Renal pelvis (tissue), 4 donors: Measurements from ENCODE around the gene DPEP2NB. TPM values are rescaled to one million over a fixed set of nuclear protein-coding genes. Genes with fewer than 3 reads are reported as not detected.
A peak's percentile ranks its signal among the peaks of the same experiment; 100 is the strongest.
"Not testable (repeated sequence)": the region's sequence is repeated elsewhere in the genome, so short reads cannot be mapped to it uniquely, and the experiment has no call there.

ENCODE experiments used
- DNase-seq: peaks from one replicate; pipeline ENCODE4 v3.0.0-alpha.2; 2013
- polyA plus RNA-seq, 3 donors: library from polyadenylated mRNA; unstranded; fragments of 120-200 nt; gene quantifications; one replicate each; pipeline ENCODE4 v1.2.1, GENCODE V29; 2013; ENCODE audit not compliant: insufficient read length in 3 of 3

DPEP2NB gene
- polyA plus RNA-seq, 3 donors = not detected

- DNase-seq = no peak
These were observed 3.5 kb upstream of the DPEP2NB start for GRCh38 chr16:68019167-68019680.

GRCh38 chr16:68013440-68013839 lies 2.3 kb downstream of the DPEP2NB start:
- no peak for DNase-seq

GRCh38 chr16:68009872-68010271 lies 5.8 kb downstream of the DPEP2NB start:
- DNase-seq = not testable (repeated sequence)

- no peak for DNase-seq
These were observed 6.5 kb downstream of the DPEP2NB start for GRCh38 chr16:68009157-68009735.

- no peak for DNase-seq
These were observed 9.9 kb downstream of the DPEP2NB start for GRCh38 chr16:68005786-68006286.

GRCh38 chr16:68005211-68005610 lies 10.5 kb downstream of the DPEP2NB start:
- no peak for DNase-seq

GRCh38 chr16:68003031-68003430 lies 12.7 kb downstream of the DPEP2NB start:
- DNase-seq = no peak

- no peak for DNase-seq
These were observed 15.3 kb downstream of the DPEP2NB start for GRCh38 chr16:68000450-68000849.

- no peak for DNase-seq
These were observed 15.7 kb downstream of the DPEP2NB start for GRCh38 chr16:67999985-68000384.

- not testable (repeated sequence) for DNase-seq
These were observed 16.7 kb downstream of the DPEP2NB start, which contains the start of gene DPEP2 for GRCh38 chr16:67998779-67999688. TSS of gene DPEP2 (minus strand) at chr16:67999484. CDS start at chr16:67993212, 6,272 bp downstream.

GRCh38 chr16:67998231-67998778 lies 17.4 kb downstream of the DPEP2NB start:
- DNase-seq = not testable (repeated sequence)

- DNase-seq = no peak
These were observed 19.0 kb downstream of the DPEP2NB start for GRCh38 chr16:67996666-67997065.

GRCh38 chr16:67995423-67995822 lies 20.3 kb downstream of the DPEP2NB start:
- DNase-seq = no peak

- DNase-seq = not testable (repeated sequence)
These were observed 21.7 kb downstream of the DPEP2NB start for GRCh38 chr16:67994040-67994408.

- DNase-seq = peak; percentile 58
These were observed 22.3 kb downstream of the DPEP2NB start for GRCh38 chr16:67993207-67994039.

GRCh38 chr16:67992661-67993206 lies 23.0 kb downstream of the DPEP2NB start:
- DNase-seq = no peak

GRCh38 chr16:67990018-67990386 lies 25.7 kb downstream of the DPEP2NB start:
- DNase-seq = no peak

- DNase-seq = no peak
These were observed 26.2 kb downstream of the DPEP2NB start for GRCh38 chr16:67989322-67990017.

- DNase-seq = no peak
These were observed 27.0 kb downstream of the DPEP2NB start for GRCh38 chr16:67988675-67989074.

GRCh38 chr16:67987460-67988160 lies 28.1 kb downstream of the DPEP2NB start:
- DNase-seq = no peak
